HEK293 (cell line): ENCODE measurements around the gene ATP8A2.
"Not testable (repeated sequence)": the region's sequence is repeated elsewhere in the genome, so short reads cannot be mapped to it uniquely, and the experiment has no call there.

Experiments
- CTCF ChIA-PET: fragments of 350-600 bp; formaldehyde crosslinking; extraction: SDS; loops from one replicate; lab custom pipeline; 2021; ENCODE audit warnings: antibody characterized with exemption; lab: Yijun Ruan, JAX
- POLR2A ChIA-PET: fragments of 300-600 bp; formaldehyde crosslinking; extraction: SDS; loops from one replicate; lab custom pipeline; 2020; ENCODE audit warnings: antibody characterized with exemption, inconsistent platforms; lab: Yijun Ruan, JAX
- H3K27ac ChIP-seq: fragments of 200-500 bp; sonication (Bioruptor generic); 2 replicates; pipeline ENCODE4 v1.5.1; 2014; ENCODE audit warnings: low read depth, low read length, control low read depth, inconsistent platforms; ENCODE audit errors: extremely low read depth
- H3K36me3 ChIP-seq, 2 experiments: fragments of 200-500 bp in 1 of 2; sonication (Bioruptor generic) in 1 of 2; 1 replicate in 1 of 2; 2 replicates in 1 of 2; pipeline ENCODE4 v1.5.1; 2014 to 2017; ENCODE audit warnings: inconsistent platforms in 2 of 2, low read length in 2 of 2; ENCODE audit not compliant: control insufficient read depth in 2 of 2, insufficient read depth in 1 of 2
- H3K4me1 ChIP-seq: fragments of 200-500 bp; sonication (Bioruptor generic); 2 replicates; pipeline ENCODE4 v1.5.1; 2014; ENCODE audit warnings: mild to moderate bottlenecking, low read length, inconsistent platforms; ENCODE audit not compliant: control insufficient read depth, insufficient read depth
- H3K4me3 ChIP-seq: 2 replicates; pipeline ENCODE4 v1.5.1; 2011; ENCODE audit warnings: low read depth, mild to moderate bottlenecking, control low read depth, low read length, moderate library complexity
- H3K9me3 ChIP-seq: fragments of 200-500 bp; sonication (Bioruptor generic); 2 replicates; pipeline ENCODE4 v1.5.1; 2014; ENCODE audit warnings: low read depth, low read length, inconsistent platforms; ENCODE audit not compliant: control insufficient read depth, insufficient read depth
- KLF10 ChIP-seq: fragments of 450-650 bp; IDR thresholded peaks from 2 replicates; pipeline ENCODE4 v1.5.1; 2018; ENCODE audit warnings: missing biosample characterization, mild to moderate bottlenecking, missing genetic modification characterization
- KLF17 ChIP-seq: fragments of 450-650 bp; formaldehyde crosslinking; IDR thresholded peaks from 2 replicates; pipeline ENCODE4 v1.5.1; 2016; ENCODE audit warnings: missing biosample characterization, missing genetic modification characterization
- MEIS1 ChIP-seq: sonication (generic); formaldehyde crosslinking; IDR thresholded peaks from 2 replicates; pipeline ENCODE4 v1.8.1; 2022; ENCODE audit warnings: missing genetic modification reagents, mild to moderate bottlenecking, borderline replicate concordance
- ZBTB10 ChIP-seq: fragments of 450-650 bp; formaldehyde crosslinking; IDR thresholded peaks from 2 replicates; pipeline ENCODE4 v1.5.1; 2016; ENCODE audit warnings: missing biosample characterization, missing genetic modification characterization
- ZFP3 ChIP-seq: fragments of 450-650 bp; formaldehyde crosslinking; IDR thresholded peaks from 2 replicates; pipeline ENCODE4 v1.5.1; 2016; ENCODE audit warnings: low read depth, missing biosample characterization, missing genetic modification characterization
- ZNF140 ChIP-seq: fragments of 450-650 bp; formaldehyde crosslinking; IDR thresholded peaks from 2 replicates; pipeline ENCODE4 v1.5.1; 2016; ENCODE audit warnings: missing biosample characterization, missing genetic modification characterization
- ZNF148 ChIP-seq: fragments of 450-650 bp; formaldehyde crosslinking; IDR thresholded peaks from 2 replicates; pipeline ENCODE4 v1.5.0; 2017; ENCODE audit warnings: missing biosample characterization, missing genetic modification characterization, borderline replicate concordance
- ZNF157 ChIP-seq: fragments of 450-650 bp; formaldehyde crosslinking; IDR thresholded peaks from 2 replicates; pipeline ENCODE4 v1.5.1; 2016; ENCODE audit warnings: missing biosample characterization, missing genetic modification characterization
- ZNF266 ChIP-seq: fragments of 450-650 bp; formaldehyde crosslinking; IDR thresholded peaks from 2 replicates; pipeline ENCODE4 v1.5.1; 2016; ENCODE audit warnings: missing biosample characterization, missing genetic modification characterization, low read depth
- ZNF354C ChIP-seq: fragments of 450-650 bp; formaldehyde crosslinking; IDR thresholded peaks from 2 replicates; pipeline ENCODE4 v1.5.1; 2016; ENCODE audit warnings: missing biosample characterization, missing genetic modification characterization, low read depth, borderline replicate concordance
- ZNF362 ChIP-seq: fragments of 450-650 bp; formaldehyde crosslinking; IDR thresholded peaks from 2 replicates; pipeline ENCODE4 v1.5.1; 2016; ENCODE audit warnings: missing biosample characterization, missing genetic modification characterization
- ZNF366 ChIP-seq: fragments of 450-650 bp; formaldehyde crosslinking; conservative IDR thresholded peaks from 2 replicates; pipeline ENCODE4 v1.5.1; 2016; ENCODE audit warnings: missing biosample characterization, missing genetic modification characterization
- ZNF398 ChIP-seq: fragments of 450-650 bp; formaldehyde crosslinking; IDR thresholded peaks from 2 replicates; pipeline ENCODE4 v1.5.1; 2017; ENCODE audit warnings: missing biosample characterization, missing genetic modification characterization
- ZNF416 ChIP-seq: fragments of 450-650 bp; formaldehyde crosslinking; IDR thresholded peaks from 2 replicates; pipeline ENCODE4 v1.5.1; 2016; ENCODE audit warnings: missing biosample characterization, missing genetic modification characterization
- ZNF473 ChIP-seq: fragments of 450-650 bp; formaldehyde crosslinking; IDR thresholded peaks from 2 replicates; pipeline ENCODE4 v1.5.1; 2017; ENCODE audit warnings: missing biosample characterization, missing genetic modification characterization
- ZNF585B ChIP-seq: fragments of 450-650 bp; formaldehyde crosslinking; IDR thresholded peaks from 2 replicates; pipeline ENCODE4 v1.5.1; 2016; ENCODE audit warnings: missing biosample characterization, missing genetic modification characterization
- ZNF600 ChIP-seq: fragments of 450-650 bp; formaldehyde crosslinking; IDR thresholded peaks from 2 replicates; pipeline ENCODE4 v1.5.1; 2016; ENCODE audit warnings: missing biosample characterization, missing genetic modification characterization

Gene ATP8A2

GRCh38 chr13:25821776-25822175 is 450.0 kb downstream of the ATP8A2 start (continued):
- no peak for TF ChIP-seq ZNF398 (tag by site-specific recombination)
- TF ChIP-seq MEIS1, result no peak

GRCh38 chr13:25827221-25827620 is 455.4 kb downstream of the ATP8A2 start:
- H3K4me3 ChIP-seq, H3K36me3 ChIP-seq, H3K27ac ChIP-seq, H3K9me3 ChIP-seq, CTCF ChIA-PET, H3K4me1 ChIP-seq, POLR2A ChIA-PET: not testable (repeated sequence)

GRCh38 chr13:25827831-25828465 is 456.2 kb downstream of the ATP8A2 start:
- no peak overlapping the region for H3K4me3 ChIP-seq
- no peaks in the 10 kb centered on the region; the same call in 1 of the 2 replicates for H3K4me1 ChIP-seq
- no peak overlapping the region for H3K27ac ChIP-seq
- POLR2A ChIA-PET, result no interaction called here
- H3K9me3 ChIP-seq, result no peaks in the 10 kb centered on the region
- H3K36me3 ChIP-seq, result no peaks in the 10 kb centered on the region
- TF ChIP-seq ZNF366 (tag by site-specific recombination) (no peak), ZNF354C (tag by site-specific recombination) (no peak), ZNF266 (no peak), ZNF362 (tag by site-specific recombination) (no peak), ZNF585B (tag by site-specific recombination) (no peak), ZNF416 (tag by site-specific recombination) (no peak), ZFP3 (tag by site-specific recombination) (no peak)
- CTCF ChIA-PET, result interaction anchor here (0.8 kb wide), 1 partner anchor 149 kb away, joined by 3 read pairs; no protein-coding TSS in a partner anchor

- POLR2A ChIA-PET, result no interaction called here
- TF ChIP-seq ZNF140 (tag by site-specific recombination) (no peak), ZNF157 (tag by site-specific recombination) (no peak), ZNF148 (tag by site-specific recombination) (no peak), KLF10 (tag by site-specific recombination) (no peak), ZNF600 (tag by site-specific recombination) (no peak), ZNF416 (tag by site-specific recombination) (no peak), KLF17 (no peak), ZBTB10 (no peak), ZNF473 (tag by site-specific recombination) (no peak)
- no peaks in the 10 kb centered on the region for H3K4me1 ChIP-seq
- no peaks in the 10 kb centered on the region for H3K36me3 ChIP-seq
- no peaks in the 10 kb centered on the region for H3K9me3 ChIP-seq
- CTCF ChIA-PET, result no interaction called here
- no peak overlapping the region for H3K27ac ChIP-seq
- no peak overlapping the region for H3K4me3 ChIP-seq
Observed at GRCh38 chr13:25833761-25834160, 462.0 kb downstream of the ATP8A2 start.
